A673 (cell line): ENCODE measurements around the gene C12orf57. TPM values are rescaled to one million over a fixed set of nuclear protein-coding genes. Genes with fewer than 3 reads are reported as not detected.

ENCODE experiments used
- BruUV-seq: library from RNA; stranded (reverse); fragments of 400-500 nt; replicated peaks from 2 replicates; lab custom pipeline; 2021; lab: Mats Ljungman, UMichigan
- CTCF ChIA-PET: fragments of 300-600 bp; sonication (Branson Sonifier 250); formaldehyde crosslinking; loops from one replicate; lab custom pipeline; 2022; ENCODE audit warnings: antibody characterized with exemption; lab: Charles Lee
- POLR2A ChIA-PET: fragments of 300-600 bp; sonication (Branson Sonifier 250); formaldehyde crosslinking; loops from one replicate; lab custom pipeline; 2022; ENCODE audit warnings: antibody characterized with exemption; ENCODE audit not compliant: low non-redundant PET; lab: Charles Lee
- DNase-seq: peaks from one replicate; pipeline ENCODE4 v3.0.0-alpha.2; 2015; ENCODE audit warnings: low spot score
- H3K27ac ChIP-seq: fragments of 200-600 bp; sonication (generic); 2 replicates; pipeline ENCODE4 v1.5.1; 2016; ENCODE audit warnings: mixed run types, low read depth, mild to moderate bottlenecking, mixed read lengths, antibody characterized with exemption, low read length; ENCODE audit not compliant: poor library complexity, severe bottlenecking
- H3K27me3 ChIP-seq: fragments of 200-600 bp; sonication (generic); replicated peaks from 2 replicates; pipeline ENCODE4 v1.6.1; 2017; ENCODE audit warnings: mixed run types, low read depth, mild to moderate bottlenecking, mixed read lengths, antibody characterized with exemption, low read length; ENCODE audit not compliant: insufficient read depth, poor library complexity
- H3K36me3 ChIP-seq: fragments of 200-600 bp; sonication (generic); 2 replicates; pipeline ENCODE4 v1.6.1; 2016; ENCODE audit warnings: mixed run types, mild to moderate bottlenecking, mixed read lengths, antibody characterized with exemption, low read length; ENCODE audit not compliant: insufficient read depth, poor library complexity, severe bottlenecking
- H3K4me1 ChIP-seq: fragments of 200-600 bp; sonication (generic); 2 replicates; pipeline ENCODE4 v1.6.1; 2017; ENCODE audit warnings: mixed run types, mild to moderate bottlenecking, mixed read lengths, antibody characterized with exemption, low read length; ENCODE audit not compliant: insufficient read depth, poor library complexity, severe bottlenecking
- H3K4me3 ChIP-seq: fragments of 200-600 bp; sonication (generic); 2 replicates; pipeline ENCODE4 v1.5.1; 2016; ENCODE audit warnings: low read depth, mixed run types, mild to moderate bottlenecking, mixed read lengths, low read length; ENCODE audit not compliant: poor library complexity, severe bottlenecking
- H3K9me3 ChIP-seq: fragments of 200-600 bp; sonication (generic); 2 replicates; pipeline ENCODE4 v1.6.1; 2016; ENCODE audit warnings: mixed run types, low read depth, mild to moderate bottlenecking, mixed read lengths, antibody characterized with exemption, low read length; ENCODE audit not compliant: poor library complexity, severe bottlenecking
- CTCF ChIP-seq: fragments of 300-800, 200-600 bp; sonication (generic); conservative IDR thresholded peaks from 2 replicates; pipeline ENCODE4 v1.5.1; 2017; ENCODE audit warnings: low read depth, mild to moderate bottlenecking, antibody characterized with exemption, low read length, moderate library complexity, mixed read lengths
- EZH2 ChIP-seq: fragments of 200-600 bp; sonication (generic); IDR thresholded peaks from 2 replicates; pipeline ENCODE4 v1.6.1; 2017; ENCODE audit warnings: borderline replicate concordance, low read depth, mild to moderate bottlenecking, mixed read lengths, antibody characterized with exemption, low read length; ENCODE audit not compliant: poor library complexity, severe bottlenecking
- intact Hi-C: fragments of 100-400 bp; cut with micrococcal nuclease; formaldehyde crosslinking; loops from one replicate; pipeline ENCODE4 v1.10.0; 2022; ENCODE audit not compliant: unreplicated experiment
- total RNA-seq: library from RNA; stranded (reverse); gene quantifications from 2 replicates; pipeline ENCODE4 v1.2.3, GENCODE V29; 2021

The C12orf57 gene
- total RNA-seq, 1 experiment from 2014 or later: 260 TPM

- no peaks in the 10 kb centered on the region for H3K27me3 ChIP-seq
- no peak for TF ChIP-seq CTCF
- no peak for TF ChIP-seq EZH2
- H3K4me1 ChIP-seq: peaks cover 40% of the 10 kb centered on the region
- intact Hi-C loops: loop anchor here (10.0 kb wide), 1 partner anchor 196 kb away; the partner anchor contains the start of gene PTMS
- H3K36me3 ChIP-seq: peaks cover 19% of the 10 kb centered on the region
- peak; percentile 67 for DNase-seq
- ChIA-PET CTCF (interaction anchor here (0.5 to 1.2 kb wide), 4 partner anchors 10 to 427 kb away, joined by 3 to 4 read pairs (median 3); partner anchors contain the start of genes C12orf57, GAPDH, PTPN6 and RNU7-1), POLR2A (interaction anchor here (2.5 kb wide), 1 partner anchor 17 kb away, joined by 19 read pairs; the partner anchor contains the start of genes C12orf57 and RNU7-1)
- peak overlapping the region; percentile 96 for H3K27ac ChIP-seq
- H3K4me3 ChIP-seq: peak overlapping the region; percentile 35
- BruUV-seq: no TSS peak
- no peaks in the 10 kb centered on the region for H3K9me3 ChIP-seq
Measured at GRCh38 chr12:6961278-6961694, 17.5 kb downstream of the C12orf57 start.

- peak; percentile 87 for TF ChIP-seq CTCF
- TF ChIP-seq EZH2: no peak
- ChIA-PET CTCF (interaction anchor here (0.5 to 1.2 kb wide), 6 partner anchors 11 to 428 kb away, joined by 3 to 9 read pairs (median 3); partner anchors contain the start of genes C12orf57, GAPDH, PTPN6 and RNU7-1), POLR2A (interaction anchor here (0.6 to 2.5 kb wide), 2 partner anchors 18 to 77 kb away, joined by 4 to 19 read pairs; partner anchors contain the start of genes C12orf57 and RNU7-1)
- DNase-seq: peak; percentile 97
- Histone ChIP-seq H3K9me3 (no peaks in the 10 kb centered on the region), H3K27me3 (no peaks in the 10 kb centered on the region), H3K36me3 (peaks cover 24% of the 10 kb centered on the region), H3K27ac (peak overlapping the region; percentile 96), H3K4me3 (peak overlapping the region; percentile 35), H3K4me1 (peaks cover 44% of the 10 kb centered on the region)
- intact Hi-C loops: loop anchor here (1.0 to 10.0 kb wide), 3 partner anchors 17 to 197 kb away; partner anchors contain the start of genes C12orf57 and PTMS
- TSS peak; percentile 70 for BruUV-seq
Measured at GRCh38 chr12:6961695-6962284, 18.0 kb downstream of the C12orf57 start.

GRCh38 chr12:6962285-6963015 is 18.6 kb downstream of the C12orf57 start:
- Histone ChIP-seq H3K36me3 (peaks cover 30% of the 10 kb centered on the region), H3K27me3 (no peaks in the 10 kb centered on the region), H3K9me3 (no peaks in the 10 kb centered on the region), H3K4me1 (peaks cover 44% of the 10 kb centered on the region), H3K27ac (peak overlapping the region; percentile 96), H3K4me3 (peak overlapping the region; percentile 35)
- BruUV-seq: TSS peak; percentile 96
- CTCF ChIA-PET: interaction anchor here (0.9 to 1.2 kb wide), 4 partner anchors 12 to 89 kb away, joined by 3 to 9 read pairs (median 4); partner anchors contain the start of genes PTPN6 and SPSB2
- intact Hi-C loops: loop anchor here (1.0 to 10.0 kb wide), 3 partner anchors 18 to 198 kb away; partner anchors contain the start of genes C12orf57 and PTMS
- DNase-seq: no peak
- POLR2A ChIA-PET: interaction anchor here (0.6 to 2.5 kb wide), 2 partner anchors 18 to 78 kb away, joined by 4 to 19 read pairs; partner anchors contain the start of genes C12orf57 and RNU7-1
- TF ChIP-seq CTCF (no peak), EZH2 (no peak)
